NCI-H1436 treated with DMSO at 0.1 percent for 48 hours (cell line): ENCODE measurements around the gene TMEM184A.
"Not testable (repeated sequence)": the region's sequence is repeated elsewhere in the genome, so short reads cannot be mapped to it uniquely, and the experiment has no call there.

Experiments
- DNase-seq: peaks from one replicate; lab custom pipeline; 2025; lab: John Stamatoyannopoulos, UW

TMEM184A gene

GRCh38 chr7:1590476-1590875 lies 34.5 kb upstream of the TMEM184A start:
- DNase-seq: no peak

GRCh38 chr7:1588978-1589377 lies 33.0 kb upstream of the TMEM184A start:
- no peak for DNase-seq

- DNase-seq: no peak
Measured at GRCh38 chr7:1587738-1588137, 31.7 kb upstream of the TMEM184A start.

- no peak for DNase-seq
Measured at GRCh38 chr7:1586827-1587705, 31.1 kb upstream of the TMEM184A start.

- no peak for DNase-seq
Measured at GRCh38 chr7:1586126-1586826, 30.3 kb upstream of the TMEM184A start.

GRCh38 chr7:1585142-1585981 lies 29.4 kb upstream of the TMEM184A start:
- no peak for DNase-seq

- no peak for DNase-seq
Measured at GRCh38 chr7:1584700-1585099, 28.7 kb upstream of the TMEM184A start.

- not testable (repeated sequence) for DNase-seq
Measured at GRCh38 chr7:1583241-1583930, 27.4 kb upstream of the TMEM184A start.

GRCh38 chr7:1580422-1581030 lies 24.5 kb upstream of the TMEM184A start:
- no peak for DNase-seq

- DNase-seq: no peak
Measured at GRCh38 chr7:1579481-1580421, 23.7 kb upstream of the TMEM184A start.

GRCh38 chr7:1578513-1578912 lies 22.5 kb upstream of the TMEM184A start:
- DNase-seq: no peak

- DNase-seq: no peak
Measured at GRCh38 chr7:1576521-1577253, 20.7 kb upstream of the TMEM184A start.

GRCh38 chr7:1575809-1576208 lies 19.8 kb upstream of the TMEM184A start:
- no peak for DNase-seq

GRCh38 chr7:1572111-1572822 lies 16.3 kb upstream of the TMEM184A start:
- DNase-seq: no peak

GRCh38 chr7:1569833-1570632 lies 14.0 kb upstream of the TMEM184A start, which contains the start of gene PSMG3:
Gene PSMG3 (minus strand): TSS chr7:1570032. CDS start chr7:1569339, 693 bp downstream.
- no peak for DNase-seq

GRCh38 chr7:1569440-1569832 lies 13.4 kb upstream of the TMEM184A start:
- DNase-seq: no peak

GRCh38 chr7:1569016-1569415 lies 13.0 kb upstream of the TMEM184A start:
- DNase-seq: no peak
